PC-3 (cell line): ENCODE results near the gene SCN1B.

Source experiments
- EZH2 ChIP-seq: fragments of 300-600 bp; sonication (generic); IDR thresholded peaks from one replicate; pipeline ENCODE4 v1.6.1; 2017; ENCODE audit warnings: antibody characterized with exemption, mild to moderate bottlenecking, low read length; ENCODE audit not compliant: unreplicated experiment
- EZH2phosphoT487 ChIP-seq: fragments of 300-600 bp; sonication (generic); IDR thresholded peaks from 2 replicates; pipeline ENCODE4 v1.6.1; 2018; ENCODE audit warnings: mild to moderate bottlenecking, antibody characterized with exemption, low read length, borderline replicate concordance
- TF ChIP-seq, protein P1 (sequence below): fragments of 300-600 bp; sonication (generic); conservative IDR thresholded peaks from 2 replicates; pipeline ENCODE4 v1.5.1; 2017; ENCODE audit warnings: antibody characterized with exemption, low read depth, mild to moderate bottlenecking, low read length

DNA sequence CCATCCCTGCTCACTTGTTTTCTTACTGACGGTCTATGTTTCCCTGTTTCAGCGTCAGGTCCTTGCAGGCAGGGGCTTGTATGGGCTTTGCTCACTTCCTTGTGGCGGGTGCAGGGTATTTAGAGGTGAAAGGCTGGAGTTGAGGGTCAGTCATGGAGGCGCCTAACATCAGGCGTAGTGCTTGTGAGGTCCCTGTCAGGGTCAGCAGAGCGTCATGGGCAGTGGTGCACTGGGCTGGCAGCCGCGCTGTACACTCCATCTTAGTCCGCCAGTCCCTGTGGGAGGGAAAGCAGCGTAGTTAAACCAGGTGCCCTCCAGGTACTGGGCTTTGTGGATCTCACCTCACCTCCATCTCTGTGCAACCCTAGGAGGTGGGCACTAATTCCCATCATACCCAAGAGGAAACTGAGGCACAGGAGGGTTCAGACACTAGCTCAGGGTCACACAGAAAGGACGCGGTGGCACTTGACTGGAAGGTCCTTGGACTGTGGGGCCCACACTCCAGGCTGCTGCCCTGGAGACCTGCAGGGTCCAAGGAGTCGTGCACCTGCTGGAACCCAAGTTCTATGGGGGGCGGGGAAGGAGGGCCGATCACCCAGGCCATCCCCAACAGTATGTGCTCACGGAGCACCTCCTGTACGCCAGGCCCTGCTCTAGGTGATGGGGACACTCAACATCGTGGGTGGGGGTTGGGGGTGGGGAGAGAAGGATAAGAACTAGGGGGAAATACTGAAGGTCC is 25.6 kb upstream of the SCN1B start:
- TF ChIP-seq, protein P1, sequence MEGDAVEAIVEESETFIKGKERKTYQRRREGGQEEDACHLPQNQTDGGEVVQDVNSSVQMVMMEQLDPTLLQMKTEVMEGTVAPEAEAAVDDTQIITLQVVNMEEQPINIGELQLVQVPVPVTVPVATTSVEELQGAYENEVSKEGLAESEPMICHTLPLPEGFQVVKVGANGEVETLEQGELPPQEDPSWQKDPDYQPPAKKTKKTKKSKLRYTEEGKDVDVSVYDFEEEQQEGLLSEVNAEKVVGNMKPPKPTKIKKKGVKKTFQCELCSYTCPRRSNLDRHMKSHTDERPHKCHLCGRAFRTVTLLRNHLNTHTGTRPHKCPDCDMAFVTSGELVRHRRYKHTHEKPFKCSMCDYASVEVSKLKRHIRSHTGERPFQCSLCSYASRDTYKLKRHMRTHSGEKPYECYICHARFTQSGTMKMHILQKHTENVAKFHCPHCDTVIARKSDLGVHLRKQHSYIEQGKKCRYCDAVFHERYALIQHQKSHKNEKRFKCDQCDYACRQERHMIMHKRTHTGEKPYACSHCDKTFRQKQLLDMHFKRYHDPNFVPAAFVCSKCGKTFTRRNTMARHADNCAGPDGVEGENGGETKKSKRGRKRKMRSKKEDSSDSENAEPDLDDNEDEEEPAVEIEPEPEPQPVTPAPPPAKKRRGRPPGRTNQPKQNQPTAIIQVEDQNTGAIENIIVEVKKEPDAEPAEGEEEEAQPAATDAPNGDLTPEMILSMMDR, result no peak
- TF ChIP-seq EZH2 (no peak), EZH2phosphoT487 (no peak)
